ENCODE measurements around the gene SMCHD1. TPM values are rescaled to one million over a fixed set of nuclear protein-coding genes. Genes with fewer than 3 reads are reported as not detected.
"Not testable (repeated sequence)": the region's sequence is repeated elsewhere in the genome, so short reads cannot be mapped to it uniquely, and the experiment has no call there.

SMCHD1 gene
- total RNA-seq, 2 experiments from 2014 or later: 87.2 to 98.6 TPM

DNA sequence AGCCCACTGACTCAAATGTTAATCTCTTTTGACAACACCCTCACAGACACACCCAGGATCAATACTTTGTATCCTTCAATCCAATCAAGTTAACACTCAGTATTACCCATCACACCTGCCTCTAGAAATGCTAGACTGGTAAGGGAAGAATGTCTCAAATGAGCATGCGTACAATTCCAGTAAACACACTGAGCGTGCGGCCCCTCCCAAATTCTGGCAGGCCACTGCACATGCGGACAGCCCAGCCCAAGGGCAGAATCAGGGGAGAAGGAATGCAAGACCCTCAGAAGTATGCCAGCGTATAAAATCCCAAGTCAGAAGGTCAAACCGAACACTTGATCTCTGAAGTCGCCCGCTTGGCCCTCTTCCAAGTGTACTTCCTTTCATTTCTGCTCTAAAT lies 183.7 kb downstream of the SMCHD1 start:
- ChIA-PET CTCF (no interaction called here), POLR2A (no interaction called here)

- POLR2A ChIA-PET: no interaction called here
- CTCF ChIA-PET: no interaction called here
These were observed 185.0 kb downstream of the SMCHD1 start for GRCh38 chr18:2840521-2840920.

DNA sequence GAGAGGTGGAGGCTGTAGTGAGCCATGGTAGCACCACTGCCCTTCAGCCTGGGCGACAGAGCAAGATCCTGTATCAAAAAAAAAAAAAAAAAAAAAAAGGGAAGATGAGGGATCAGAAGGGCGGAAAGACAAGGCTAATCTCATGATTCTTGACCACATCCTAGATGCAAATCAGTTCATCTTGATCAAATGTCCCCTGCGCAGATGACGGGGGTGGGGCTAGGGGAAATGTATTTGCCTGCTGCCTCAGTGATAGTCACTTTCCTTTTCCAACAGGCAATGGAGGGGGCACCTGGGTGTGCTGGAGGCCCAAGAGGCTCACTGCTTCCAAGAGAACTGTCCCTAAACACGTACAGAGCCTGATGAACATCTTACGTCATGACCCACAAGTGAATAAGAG lies 187.6 kb downstream of the SMCHD1 start:
- ChIA-PET CTCF (no interaction called here), POLR2A (no interaction called here)

- ChIA-PET POLR2A (no interaction called here), CTCF (interaction anchor here (0.7 kb wide), 2 partner anchors 36 to 261 kb away, joined by 3 read pairs; no protein-coding TSS in a partner anchor)
These were observed 189.6 kb downstream of the SMCHD1 start for GRCh38 chr18:2845172-2845571.

DNA sequence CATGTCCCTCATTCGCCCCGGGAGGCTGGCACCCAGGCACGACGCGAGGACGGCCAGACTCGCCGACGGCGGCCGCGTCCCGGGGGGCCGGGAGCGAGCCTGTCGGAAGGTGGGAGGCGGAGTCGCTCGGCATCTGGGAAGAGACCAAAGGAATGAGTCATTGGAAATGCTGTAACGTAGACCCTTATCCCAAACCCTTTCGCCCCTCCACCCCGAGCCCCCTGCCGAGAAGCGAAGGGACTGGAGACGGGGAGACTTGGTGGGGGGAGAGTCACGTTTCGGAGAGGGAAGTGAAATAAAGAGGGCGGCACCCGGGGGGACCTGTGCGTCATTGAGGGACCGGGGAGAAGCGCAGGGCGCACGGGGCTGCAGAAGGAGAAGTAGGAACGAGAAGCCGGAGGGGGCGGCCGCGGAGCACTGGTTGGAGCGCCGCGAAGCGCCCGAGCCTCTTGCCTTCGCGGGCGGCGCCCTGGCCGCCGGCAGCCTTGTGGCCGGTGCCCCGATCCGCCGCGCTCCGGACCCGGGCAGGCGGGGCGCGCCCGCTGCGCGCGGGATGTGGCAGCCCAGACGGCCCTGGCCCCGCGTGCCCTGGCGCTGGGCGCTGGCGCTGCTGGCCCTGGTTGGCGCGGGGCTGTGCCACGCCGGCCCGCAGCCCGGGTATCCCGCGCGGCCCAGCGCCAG lies 191.2 kb downstream of the SMCHD1 start, which contains the start of gene EMILIN2:
EMILIN2 (plus strand) TSS at position 371 of the 681 bp plus-strand sequence; CDS start at position 554, 183 bp downstream.
- POLR2A ChIA-PET: no interaction called here
- CTCF ChIA-PET: interaction anchor here (1.2 kb wide), 1 partner anchor 399 kb away, joined by 3 read pairs; no protein-coding TSS in a partner anchor

DNA sequence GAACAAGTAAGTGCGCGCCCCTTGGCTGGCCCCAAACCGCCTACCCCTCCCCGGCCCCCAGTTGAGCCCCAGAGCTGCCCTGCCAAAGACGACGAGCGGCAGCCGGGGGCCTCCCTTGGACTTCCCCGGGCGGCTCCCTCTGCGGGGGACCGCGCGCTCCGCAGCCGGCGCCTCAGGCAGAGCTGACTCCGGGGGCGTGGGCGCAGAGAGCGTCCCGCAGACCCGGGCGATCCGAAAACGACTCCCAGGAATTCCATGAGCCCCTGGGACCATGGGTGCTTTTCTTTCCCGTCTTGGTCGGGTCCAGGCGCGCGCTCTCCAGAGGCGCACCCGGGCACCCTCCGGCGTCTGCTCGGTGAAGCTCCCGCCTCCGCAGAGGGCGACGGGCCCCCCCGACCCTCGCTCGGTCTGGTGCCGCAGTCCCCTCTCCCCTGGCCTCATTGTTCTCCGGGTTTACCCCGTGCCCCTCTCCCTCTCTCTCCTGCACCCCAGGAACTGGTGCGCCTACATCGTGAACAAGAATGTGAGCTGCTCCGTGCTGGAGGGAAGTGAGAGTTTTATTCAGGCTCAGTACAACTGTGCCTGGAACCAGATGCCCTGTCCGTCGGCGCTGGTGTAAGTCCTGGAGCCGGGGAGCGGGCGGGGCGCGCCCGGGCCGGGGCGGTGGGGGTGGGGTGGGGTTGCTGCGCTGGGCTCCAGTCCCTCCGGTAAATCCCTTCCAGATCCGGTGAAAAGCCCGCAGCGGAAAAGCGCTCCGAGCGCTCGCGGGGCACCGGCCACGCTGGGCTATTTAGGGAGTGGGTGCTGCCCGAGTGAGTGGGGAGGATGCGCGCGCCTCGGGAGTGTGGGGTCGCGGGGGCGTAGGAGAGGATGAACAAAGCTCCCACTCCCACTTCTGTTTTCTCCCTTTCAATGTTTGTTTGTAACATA lies 192.1 kb downstream of the SMCHD1 start:
- ChIA-PET POLR2A (no interaction called here), CTCF (interaction anchor here (1.0 to 1.2 kb wide), 2 partner anchors 150 to 399 kb away, joined by 3 to 5 read pairs; no protein-coding TSS in a partner anchor)

- POLR2A ChIA-PET: no interaction called here
- CTCF ChIA-PET: interaction anchor here (1.0 to 1.2 kb wide), 2 partner anchors 149 to 398 kb away, joined by 3 to 5 read pairs; no protein-coding TSS in a partner anchor
These were observed 193.0 kb downstream of the SMCHD1 start for GRCh38 chr18:2848247-2849246.

- POLR2A ChIA-PET: interaction anchor here (0.6 kb wide), 1 partner anchor 86 kb away, joined by 3 read pairs; no protein-coding TSS in a partner anchor
These were observed 195.3 kb downstream of the SMCHD1 start for GRCh38 chr18:2850816-2851215.

DNA sequence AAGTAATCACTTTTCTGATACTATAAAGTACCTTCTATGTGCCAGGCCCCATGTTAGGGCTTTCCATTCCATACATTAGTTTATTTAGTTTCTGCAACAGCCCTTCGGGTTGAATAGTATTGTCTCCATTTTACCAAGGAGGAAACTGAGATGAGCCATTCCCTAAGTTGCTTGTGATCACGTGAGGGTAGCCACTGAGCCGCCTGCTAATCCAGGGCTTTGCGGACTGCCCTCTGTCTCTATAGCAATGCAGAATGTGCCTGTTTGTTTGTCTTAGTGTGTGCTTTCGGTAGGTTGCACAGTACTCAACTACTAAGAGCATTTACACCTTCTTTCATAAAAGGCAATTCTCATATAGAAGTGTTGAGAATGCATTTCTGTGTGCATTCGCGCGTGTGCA lies 196.2 kb downstream of the SMCHD1 start:
- ChIA-PET POLR2A (no interaction called here), CTCF (no interaction called here)

More at GRCh38 chr18:2850816-2851215, 195.3 kb downstream of the SMCHD1 start:
- CTCF ChIA-PET: no interaction called here

GRCh38 chr18:2852460-2852859 lies 196.9 kb downstream of the SMCHD1 start:
- CTCF ChIA-PET, POLR2A ChIA-PET: not testable (repeated sequence)

- CTCF ChIA-PET: no interaction called here
- POLR2A ChIA-PET: no interaction called here
These were observed 197.8 kb downstream of the SMCHD1 start for GRCh38 chr18:2853173-2853925.

DNA sequence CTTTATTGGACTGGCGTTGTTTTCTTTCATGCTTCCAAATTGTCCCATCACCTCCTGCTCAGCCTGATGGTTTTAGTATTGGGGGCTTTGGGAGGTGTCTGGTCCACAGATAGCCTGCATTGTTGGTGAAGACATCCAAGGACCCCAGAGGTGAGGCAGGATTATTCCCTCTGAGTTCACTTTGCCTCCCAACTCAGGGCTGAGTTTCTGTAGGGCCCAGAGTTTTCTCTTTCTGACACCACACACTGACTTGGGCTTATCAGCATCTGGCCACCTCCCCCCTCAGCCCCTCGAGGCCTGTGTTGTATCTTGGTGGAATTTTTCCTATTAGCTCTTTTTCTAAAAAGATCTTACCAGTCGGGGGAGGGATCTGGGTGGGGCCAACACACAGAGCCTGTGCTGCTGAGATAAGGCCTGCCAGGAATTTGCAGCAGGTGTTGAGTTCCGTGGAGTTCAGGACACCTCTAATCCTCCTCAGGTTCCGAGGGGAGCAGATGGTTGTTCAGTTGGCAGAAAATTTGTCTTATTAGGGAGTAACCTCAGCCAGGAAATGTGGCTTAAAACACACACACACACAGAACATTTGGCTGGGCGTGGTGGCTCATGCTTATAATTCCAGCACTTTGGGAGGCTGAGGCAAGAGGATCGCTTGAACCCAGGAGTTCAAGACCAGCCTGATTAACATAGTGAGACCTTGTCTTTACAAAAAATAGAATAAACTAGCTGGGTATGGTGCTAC lies 198.6 kb downstream of the SMCHD1 start:
- CTCF ChIA-PET: no interaction called here
- POLR2A ChIA-PET: no interaction called here

Other genes starting within 250 kb of the SMCHD1 start
- 10 to 100 TPM; 20.6 to 22.2 TPM for gene METTL4, start 84.2 kb upstream of the SMCHD1 start, total RNA-seq
- 10 to 100 TPM; 53.9 to 57.3 TPM for gene NDC80, start 84.2 kb upstream of the SMCHD1 start, total RNA-seq
- gene EMILIN2, start 191.3 kb downstream of the SMCHD1 start, total RNA-seq: 10 to 100 TPM; 25.4 to 26.3 TPM